GM23338 (cell line): Measurements from ENCODE around the gene PHF23. TPM values are rescaled to one million over a fixed set of nuclear protein-coding genes. Genes with fewer than 3 reads are reported as not detected.

Experiments used
- ATAC-seq: fragments of 200-7000 bp; cut with Tn5 transposase; 3 replicates; pipeline ENCODE4 v1.9.1; 2020
- DNase-seq: peaks from one replicate; pipeline ENCODE4 v3.0.0-alpha.2; 2015; ENCODE audit warnings: low spot score
- H2AFZ ChIP-seq: fragments of 200-600 bp; sonication (generic); 2 replicates; pipeline ENCODE4 v1.8.0; 2016; ENCODE audit warnings: antibody characterized with exemption, mild to moderate bottlenecking, moderate library complexity
- H3F3A ChIP-seq: fragments of 200-600 bp; sonication (generic); replicated peaks from 2 replicates; pipeline ENCODE4 v1.8.0; 2017; ENCODE audit warnings: antibody characterized with exemption, mixed run types, low read depth
- H3K27ac ChIP-seq: fragments of 200-600 bp; sonication (generic); 2 replicates; pipeline ENCODE4 v1.6.1; 2016; ENCODE audit warnings: low read depth
- H3K27me3 ChIP-seq: fragments of 200-600 bp; sonication (generic); 2 replicates; pipeline ENCODE4 v1.8.0; 2016; ENCODE audit warnings: mild to moderate bottlenecking, mixed run types, moderate library complexity; ENCODE audit not compliant: insufficient read depth
- H3K36me3 ChIP-seq: fragments of 200-600 bp; sonication (generic); 2 replicates; pipeline ENCODE4 v1.8.0; 2016; ENCODE audit warnings: mild to moderate bottlenecking; ENCODE audit not compliant: insufficient read depth
- H3K4me1 ChIP-seq: fragments of 200-600 bp; sonication (generic); 2 replicates; pipeline ENCODE4 v1.8.0; 2016; ENCODE audit warnings: mild to moderate bottlenecking, moderate library complexity; ENCODE audit not compliant: insufficient read depth
- H3K4me2 ChIP-seq: fragments of 200-600 bp; sonication (generic); 2 replicates; pipeline ENCODE4 v1.7.1; 2017; ENCODE audit warnings: mixed run types
- H3K4me3 ChIP-seq: fragments of 200-600 bp; sonication (generic); 2 replicates; pipeline ENCODE4 v1.6.1; 2016; ENCODE audit warnings: mixed run types
- H3K79me2 ChIP-seq: fragments of 200-600 bp; sonication (generic); replicated peaks from 2 replicates; pipeline ENCODE4 v1.8.0; 2017; ENCODE audit warnings: mild to moderate bottlenecking; ENCODE audit not compliant: insufficient read depth
- H3K9me2 ChIP-seq: fragments of 200-600 bp; sonication (generic); 2 replicates; pipeline ENCODE4 v1.8.0; 2017; ENCODE audit not compliant: insufficient read depth
- H4K20me1 ChIP-seq: fragments of 200-600 bp; sonication (generic); replicated peaks from 2 replicates; pipeline ENCODE4 v1.8.0; 2017; ENCODE audit warnings: mild to moderate bottlenecking; ENCODE audit not compliant: insufficient read depth
- H3K27ac Mint-ChIP-seq: 2 replicates; pipeline ENCODE4 v1.8.0; 2020; ENCODE audit warnings: inconsistent platforms, mild to moderate bottlenecking, moderate library complexity, mixed read lengths
- H3K27me3 Mint-ChIP-seq: 3 replicates; pipeline ENCODE4 v1.8.0; 2022; ENCODE audit warnings: low read depth, mild to moderate bottlenecking, moderate library complexity, mixed read lengths, inconsistent platforms; ENCODE audit not compliant: insufficient read depth, poor library complexity
- H3K36me3 Mint-ChIP-seq: 3 replicates; pipeline ENCODE4 v1.8.0; 2021; ENCODE audit warnings: low read depth, mild to moderate bottlenecking, inconsistent platforms, moderate library complexity, mixed read lengths
- H3K4me1 Mint-ChIP-seq: 3 replicates; pipeline ENCODE4 v1.8.0; 2020; ENCODE audit warnings: mild to moderate bottlenecking, inconsistent platforms, mixed read lengths
- H3K4me3 Mint-ChIP-seq: 3 replicates; pipeline ENCODE4 v1.8.0; 2021; ENCODE audit warnings: moderate library complexity, mild to moderate bottlenecking, inconsistent platforms, mixed read lengths
- H3K9me3 Mint-ChIP-seq: 3 replicates; pipeline ENCODE4 v1.8.0; 2020; ENCODE audit warnings: moderate library complexity, mild to moderate bottlenecking, inconsistent platforms, mixed read lengths
- CREB1 ChIP-seq: fragments of 250-450 bp; sonication (Bioruptor Pico); IDR thresholded peaks from 2 replicates; pipeline ENCODE4 v1.5.0; 2020; ENCODE audit warnings: low read depth, mild to moderate bottlenecking, moderate library complexity
- ETS1 ChIP-seq: IDR thresholded peaks from 2 replicates; pipeline ENCODE4 v1.6.1; 2016; ENCODE audit warnings: antibody characterized with exemption
- EZH2 ChIP-seq: fragments of 200-600 bp; sonication (generic); IDR thresholded peaks from one replicate; pipeline ENCODE4 v1.8.0; 2017; ENCODE audit warnings: antibody characterized with exemption, mild to moderate bottlenecking, low read depth; ENCODE audit not compliant: unreplicated experiment
- EZH2phosphoT487 ChIP-seq: fragments of 200-600 bp; sonication (generic); IDR thresholded peaks from one replicate; pipeline ENCODE4 v1.8.1; 2018; ENCODE audit warnings: antibody characterized with exemption; ENCODE audit not compliant: unreplicated experiment
- JUNB ChIP-seq: IDR thresholded peaks from one replicate; pipeline ENCODE4 v1.6.1; 2016; ENCODE audit warnings: antibody characterized with exemption; ENCODE audit not compliant: unreplicated experiment
- NANOG ChIP-seq: IDR thresholded peaks from 2 replicates; pipeline ENCODE4 v1.6.1; 2016; ENCODE audit warnings: antibody characterized with exemption, borderline replicate concordance
- POLR2AphosphoS5 ChIP-seq: IDR thresholded peaks from 2 replicates; pipeline ENCODE4 v1.6.1; 2016; ENCODE audit warnings: antibody characterized with exemption, low read depth
- STAT1 ChIP-seq: IDR thresholded peaks from one replicate; pipeline ENCODE4 v1.6.1; 2016; ENCODE audit warnings: antibody characterized with exemption; ENCODE audit not compliant: unreplicated experiment
- ZNF114 ChIP-seq: fragments of 250-450 bp; sonication (Bioruptor Pico); IDR thresholded peaks from 2 replicates; pipeline ENCODE4 v1.5.0; 2020; ENCODE audit warnings: mild to moderate bottlenecking, moderate library complexity
- ZNF331 ChIP-seq: fragments of 250-450 bp; sonication (Bioruptor Pico); IDR thresholded peaks from 2 replicates; pipeline ENCODE4 v1.5.0; 2020; ENCODE audit warnings: low read depth, mild to moderate bottlenecking, moderate library complexity
- polyA plus RNA-seq: library from polyadenylated mRNA; unstranded; fragments of >200 nt; fragmentation: Nextera tagmentation; extraction: Ambion mirVana; gene quantifications from 2 replicates; pipeline ENCODE4 v1.2.1, GENCODE V29; 2016
- total RNA-seq: library from RNA; depleted of rRNA; stranded (reverse); fragments of >200 nt; shearing (Covaris generic); gene quantifications from 2 replicates; pipeline ENCODE4 v1.2.3, GENCODE V29; 2014
- TF ChIP-seq, protein P1 (sequence below), 2 experiments: fragments of 200-600 bp in 1 of 2; sonication (generic) in 1 of 2; conservative IDR thresholded peaks; 2 replicates each; pipeline versions ENCODE4 v1.5.1 to v1.6.1; 2016 to 2017; ENCODE audit warnings: antibody characterized with exemption in 2 of 2, low read depth in 2 of 2, mild to moderate bottlenecking in 2 of 2, moderate library complexity in 1 of 2
- TF ChIP-seq, protein P2 (sequence below): IDR thresholded peaks from one replicate; pipeline ENCODE4 v1.6.1; 2018; ENCODE audit warnings: antibody characterized with exemption; ENCODE audit not compliant: unreplicated experiment
- TF ChIP-seq, protein P3 (sequence below): fragments of 250-450 bp; sonication (Bioruptor Pico); IDR thresholded peaks from 2 replicates; pipeline ENCODE4 v1.5.0; 2020; ENCODE audit warnings: mild to moderate bottlenecking, moderate library complexity

Gene PHF23
- total and polyA plus RNA-seq, 2 experiments from 2014 or later, result 35.4 to 51.0 TPM

- Histone ChIP-seq H2AFZ (no peak overlapping the region), H3K27me3 (no peaks in the 10 kb centered on the region), H3K36me3 (peaks cover 17% of the 10 kb centered on the region), H3K4me1 (peaks cover 19% of the 10 kb centered on the region), H3K4me2 (no peak overlapping the region; the same call in 1 of the 2 replicates), H3K9me2 (no peaks in the 10 kb centered on the region), H4K20me1 (peaks cover 16% of the 10 kb centered on the region), H3K27ac (0 out of 2 replicates have a peak overlapping the region, but pooled peaks have one; percentile 93), H3K79me2 (peaks cover 43% of the 10 kb centered on the region), H3K4me3 (peak overlapping the region; percentile 78; the same call in 1 of the 2 replicates), H3F3A (peaks cover 41% of the 10 kb centered on the region)
- H3K4me3 Mint-ChIP-seq, result peak overlapping the region; percentile 87
- no peak for ATAC-seq
- peak overlapping the region; percentile 76 for H3K27ac Mint-ChIP-seq
- H3K27me3 Mint-ChIP-seq, result peaks cover 33% of the 10 kb centered on the region
- H3K36me3 Mint-ChIP-seq, result peaks cover 54% of the 10 kb centered on the region
- no peaks in the 10 kb centered on the region; the same call in none of the 3 replicates for H3K9me3 Mint-ChIP-seq
- TF ChIP-seq POLR2AphosphoS5 (no peak), CREB1 (CRISPR knock-in tag) (no peak), NANOG (no peak), JUNB (no peak), ZNF114 (CRISPR knock-in tag) (no peak), ZNF331 (no peak), ETS1 (no peak), STAT1 (no peak), EZH2 (no peak), EZH2phosphoT487 (no peak)
- TF ChIP-seq, protein P1, sequence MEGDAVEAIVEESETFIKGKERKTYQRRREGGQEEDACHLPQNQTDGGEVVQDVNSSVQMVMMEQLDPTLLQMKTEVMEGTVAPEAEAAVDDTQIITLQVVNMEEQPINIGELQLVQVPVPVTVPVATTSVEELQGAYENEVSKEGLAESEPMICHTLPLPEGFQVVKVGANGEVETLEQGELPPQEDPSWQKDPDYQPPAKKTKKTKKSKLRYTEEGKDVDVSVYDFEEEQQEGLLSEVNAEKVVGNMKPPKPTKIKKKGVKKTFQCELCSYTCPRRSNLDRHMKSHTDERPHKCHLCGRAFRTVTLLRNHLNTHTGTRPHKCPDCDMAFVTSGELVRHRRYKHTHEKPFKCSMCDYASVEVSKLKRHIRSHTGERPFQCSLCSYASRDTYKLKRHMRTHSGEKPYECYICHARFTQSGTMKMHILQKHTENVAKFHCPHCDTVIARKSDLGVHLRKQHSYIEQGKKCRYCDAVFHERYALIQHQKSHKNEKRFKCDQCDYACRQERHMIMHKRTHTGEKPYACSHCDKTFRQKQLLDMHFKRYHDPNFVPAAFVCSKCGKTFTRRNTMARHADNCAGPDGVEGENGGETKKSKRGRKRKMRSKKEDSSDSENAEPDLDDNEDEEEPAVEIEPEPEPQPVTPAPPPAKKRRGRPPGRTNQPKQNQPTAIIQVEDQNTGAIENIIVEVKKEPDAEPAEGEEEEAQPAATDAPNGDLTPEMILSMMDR (conservative IDR thresholded peaks at IDR 0.05; ENCODE audit: low read depth in 2 of 2), result no peak
- TF ChIP-seq, protein P2, sequence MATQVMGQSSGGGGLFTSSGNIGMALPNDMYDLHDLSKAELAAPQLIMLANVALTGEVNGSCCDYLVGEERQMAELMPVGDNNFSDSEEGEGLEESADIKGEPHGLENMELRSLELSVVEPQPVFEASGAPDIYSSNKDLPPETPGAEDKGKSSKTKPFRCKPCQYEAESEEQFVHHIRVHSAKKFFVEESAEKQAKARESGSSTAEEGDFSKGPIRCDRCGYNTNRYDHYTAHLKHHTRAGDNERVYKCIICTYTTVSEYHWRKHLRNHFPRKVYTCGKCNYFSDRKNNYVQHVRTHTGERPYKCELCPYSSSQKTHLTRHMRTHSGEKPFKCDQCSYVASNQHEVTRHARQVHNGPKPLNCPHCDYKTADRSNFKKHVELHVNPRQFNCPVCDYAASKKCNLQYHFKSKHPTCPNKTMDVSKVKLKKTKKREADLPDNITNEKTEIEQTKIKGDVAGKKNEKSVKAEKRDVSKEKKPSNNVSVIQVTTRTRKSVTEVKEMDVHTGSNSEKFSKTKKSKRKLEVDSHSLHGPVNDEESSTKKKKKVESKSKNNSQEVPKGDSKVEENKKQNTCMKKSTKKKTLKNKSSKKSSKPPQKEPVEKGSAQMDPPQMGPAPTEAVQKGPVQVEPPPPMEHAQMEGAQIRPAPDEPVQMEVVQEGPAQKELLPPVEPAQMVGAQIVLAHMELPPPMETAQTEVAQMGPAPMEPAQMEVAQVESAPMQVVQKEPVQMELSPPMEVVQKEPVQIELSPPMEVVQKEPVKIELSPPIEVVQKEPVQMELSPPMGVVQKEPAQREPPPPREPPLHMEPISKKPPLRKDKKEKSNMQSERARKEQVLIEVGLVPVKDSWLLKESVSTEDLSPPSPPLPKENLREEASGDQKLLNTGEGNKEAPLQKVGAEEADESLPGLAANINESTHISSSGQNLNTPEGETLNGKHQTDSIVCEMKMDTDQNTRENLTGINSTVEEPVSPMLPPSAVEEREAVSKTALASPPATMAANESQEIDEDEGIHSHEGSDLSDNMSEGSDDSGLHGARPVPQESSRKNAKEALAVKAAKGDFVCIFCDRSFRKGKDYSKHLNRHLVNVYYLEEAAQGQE, result no peak
- TF ChIP-seq, protein P3, sequence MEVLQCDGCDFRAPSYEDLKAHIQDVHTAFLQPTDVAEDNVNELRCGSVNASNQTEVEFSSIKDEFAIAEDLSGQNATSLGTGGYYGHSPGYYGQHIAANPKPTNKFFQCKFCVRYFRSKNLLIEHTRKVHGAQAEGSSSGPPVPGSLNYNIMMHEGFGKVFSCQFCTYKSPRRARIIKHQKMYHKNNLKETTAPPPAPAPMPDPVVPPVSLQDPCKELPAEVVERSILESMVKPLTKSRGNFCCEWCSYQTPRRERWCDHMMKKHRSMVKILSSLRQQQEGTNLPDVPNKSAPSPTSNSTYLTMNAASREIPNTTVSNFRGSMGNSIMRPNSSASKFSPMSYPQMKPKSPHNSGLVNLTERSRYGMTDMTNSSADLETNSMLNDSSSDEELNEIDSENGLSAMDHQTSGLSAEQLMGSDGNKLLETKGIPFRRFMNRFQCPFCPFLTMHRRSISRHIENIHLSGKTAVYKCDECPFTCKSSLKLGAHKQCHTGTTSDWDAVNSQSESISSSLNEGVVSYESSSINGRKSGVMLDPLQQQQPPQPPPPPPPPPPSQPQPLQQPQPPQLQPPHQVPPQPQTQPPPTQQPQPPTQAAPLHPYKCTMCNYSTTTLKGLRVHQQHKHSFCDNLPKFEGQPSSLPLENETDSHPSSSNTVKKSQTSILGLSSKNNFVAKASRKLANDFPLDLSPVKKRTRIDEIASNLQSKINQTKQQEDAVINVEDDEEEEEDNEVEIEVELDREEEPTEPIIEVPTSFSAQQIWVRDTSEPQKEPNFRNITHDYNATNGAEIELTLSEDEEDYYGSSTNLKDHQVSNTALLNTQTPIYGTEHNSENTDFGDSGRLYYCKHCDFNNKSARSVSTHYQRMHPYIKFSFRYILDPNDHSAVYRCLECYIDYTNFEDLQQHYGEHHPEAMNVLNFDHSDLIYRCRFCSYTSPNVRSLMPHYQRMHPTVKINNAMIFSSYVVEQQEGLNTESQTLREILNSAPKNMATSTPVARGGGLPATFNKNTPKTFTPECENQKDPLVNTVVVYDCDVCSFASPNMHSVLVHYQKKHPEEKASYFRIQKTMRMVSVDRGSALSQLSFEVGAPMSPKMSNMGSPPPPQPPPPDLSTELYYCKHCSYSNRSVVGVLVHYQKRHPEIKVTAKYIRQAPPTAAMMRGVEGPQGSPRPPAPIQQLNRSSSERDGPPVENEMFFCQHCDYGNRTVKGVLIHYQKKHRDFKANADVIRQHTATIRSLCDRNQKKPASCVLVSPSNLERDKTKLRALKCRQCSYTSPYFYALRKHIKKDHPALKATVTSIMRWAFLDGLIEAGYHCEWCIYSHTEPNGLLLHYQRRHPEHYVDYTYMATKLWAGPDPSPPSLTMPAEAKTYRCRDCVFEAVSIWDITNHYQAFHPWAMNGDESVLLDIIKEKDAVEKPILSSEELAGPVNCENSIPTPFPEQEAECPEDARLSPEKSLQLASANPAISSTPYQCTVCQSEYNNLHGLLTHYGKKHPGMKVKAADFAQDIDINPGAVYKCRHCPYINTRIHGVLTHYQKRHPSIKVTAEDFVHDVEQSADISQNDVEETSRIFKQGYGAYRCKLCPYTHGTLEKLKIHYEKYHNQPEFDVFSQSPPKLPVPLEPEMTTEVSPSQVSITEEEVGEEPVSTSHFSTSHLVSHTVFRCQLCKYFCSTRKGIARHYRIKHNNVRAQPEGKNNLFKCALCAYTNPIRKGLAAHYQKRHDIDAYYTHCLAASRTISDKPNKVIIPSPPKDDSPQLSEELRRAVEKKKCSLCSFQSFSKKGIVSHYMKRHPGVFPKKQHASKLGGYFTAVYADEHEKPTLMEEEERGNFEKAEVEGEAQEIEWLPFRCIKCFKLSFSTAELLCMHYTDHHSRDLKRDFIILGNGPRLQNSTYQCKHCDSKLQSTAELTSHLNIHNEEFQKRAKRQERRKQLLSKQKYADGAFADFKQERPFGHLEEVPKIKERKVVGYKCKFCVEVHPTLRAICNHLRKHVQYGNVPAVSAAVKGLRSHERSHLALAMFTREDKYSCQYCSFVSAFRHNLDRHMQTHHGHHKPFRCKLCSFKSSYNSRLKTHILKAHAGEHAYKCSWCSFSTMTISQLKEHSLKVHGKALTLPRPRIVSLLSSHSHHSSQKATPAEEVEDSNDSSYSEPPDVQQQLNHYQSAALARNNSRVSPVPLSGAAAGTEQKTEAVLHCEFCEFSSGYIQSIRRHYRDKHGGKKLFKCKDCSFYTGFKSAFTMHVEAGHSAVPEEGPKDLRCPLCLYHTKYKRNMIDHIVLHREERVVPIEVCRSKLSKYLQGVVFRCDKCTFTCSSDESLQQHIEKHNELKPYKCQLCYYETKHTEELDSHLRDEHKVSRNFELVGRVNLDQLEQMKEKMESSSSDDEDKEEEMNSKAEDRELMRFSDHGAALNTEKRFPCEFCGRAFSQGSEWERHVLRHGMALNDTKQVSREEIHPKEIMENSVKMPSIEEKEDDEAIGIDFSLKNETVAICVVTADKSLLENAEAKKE, result no peak
- peaks cover 37% of the 10 kb centered on the region for H3K4me1 Mint-ChIP-seq
- no peak for DNase-seq
Observed at GRCh38 chr17:7240375-7240774, 1.1 kb upstream of the PHF23 start.
